Measurements from ENCODE around the gene CNOT2.

The CNOT2 gene

DNA sequence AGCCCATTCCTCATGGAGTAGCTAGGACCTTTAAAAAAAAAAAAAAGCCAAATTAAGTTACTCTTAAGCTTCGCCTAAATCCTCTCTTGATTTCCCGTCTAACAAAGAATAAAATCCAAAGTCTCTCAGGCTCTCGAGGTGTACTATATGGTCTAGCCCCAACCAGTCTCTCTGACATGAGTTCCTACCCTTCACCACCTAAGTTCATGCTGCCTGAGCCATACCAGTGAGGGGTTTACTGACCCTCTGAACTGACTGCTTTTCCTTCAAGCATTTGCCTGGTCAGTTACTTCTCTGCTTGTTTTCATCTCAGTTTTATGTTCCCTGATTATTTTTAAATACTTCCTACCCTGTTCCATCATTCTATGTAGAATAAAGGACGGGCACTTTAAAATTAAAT is 64.6 kb downstream of the CNOT2 start:
- no peak for DNase-seq

DNA sequence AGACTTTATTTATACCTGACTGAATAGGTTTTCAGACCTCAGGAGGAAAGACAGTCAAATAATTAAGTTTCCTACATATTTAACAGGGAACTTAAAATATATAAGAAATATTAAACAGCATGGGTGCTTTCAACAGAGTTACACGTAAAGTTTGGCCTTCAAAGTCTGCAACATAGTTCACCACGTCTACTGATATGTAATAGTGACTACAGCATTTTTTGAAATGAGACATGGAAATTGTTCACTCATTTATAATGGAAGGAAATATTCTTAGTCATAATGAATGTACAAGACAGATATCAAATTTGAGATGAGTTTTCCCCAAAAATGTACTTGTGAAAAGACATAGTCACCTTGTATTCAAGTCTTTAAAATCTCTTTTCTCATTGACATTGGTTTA is 66.1 kb downstream of the CNOT2 start:
- DNase-seq, result peak; percentile 1

DNA sequence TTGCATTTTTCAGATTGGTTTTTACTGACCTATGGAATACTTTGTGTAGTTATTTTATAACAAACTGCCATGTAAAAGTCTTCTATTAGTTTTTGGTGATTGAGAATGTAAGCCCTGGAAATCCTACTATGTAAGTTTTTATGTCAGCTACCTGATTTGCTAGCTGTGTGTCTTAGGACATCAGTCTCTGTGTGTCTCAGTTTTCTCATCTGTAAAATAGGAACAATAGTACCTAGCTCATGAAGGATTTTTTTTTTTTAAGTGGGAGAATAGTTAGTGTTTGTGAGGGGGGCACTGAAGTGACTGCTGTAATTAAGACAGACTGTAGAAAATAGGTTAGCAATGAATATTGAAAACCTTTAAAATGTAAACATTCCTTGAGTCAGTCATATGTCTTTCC is 70.9 kb downstream of the CNOT2 start:
- no peak for DNase-seq

DNA sequence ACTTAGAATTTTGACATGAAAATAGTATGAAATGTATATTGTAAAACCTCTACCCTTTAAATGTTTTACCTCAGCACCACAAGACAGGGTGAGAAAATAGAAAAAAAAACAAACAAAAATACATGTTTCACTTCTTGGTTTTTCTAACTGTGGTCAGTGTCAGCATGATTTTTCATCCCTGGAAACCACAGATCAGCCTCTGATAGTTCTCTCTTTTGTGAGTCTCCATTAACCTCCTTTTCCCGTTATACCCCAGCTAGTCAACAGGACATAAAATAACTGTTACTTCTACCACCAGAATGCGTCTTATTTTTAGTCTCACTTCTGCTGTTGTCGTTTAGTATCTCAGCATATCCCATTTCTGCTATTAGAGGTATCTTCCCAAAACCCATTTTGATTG is 74.5 kb downstream of the CNOT2 start:
- peak; percentile 59 for DNase-seq

DNA sequence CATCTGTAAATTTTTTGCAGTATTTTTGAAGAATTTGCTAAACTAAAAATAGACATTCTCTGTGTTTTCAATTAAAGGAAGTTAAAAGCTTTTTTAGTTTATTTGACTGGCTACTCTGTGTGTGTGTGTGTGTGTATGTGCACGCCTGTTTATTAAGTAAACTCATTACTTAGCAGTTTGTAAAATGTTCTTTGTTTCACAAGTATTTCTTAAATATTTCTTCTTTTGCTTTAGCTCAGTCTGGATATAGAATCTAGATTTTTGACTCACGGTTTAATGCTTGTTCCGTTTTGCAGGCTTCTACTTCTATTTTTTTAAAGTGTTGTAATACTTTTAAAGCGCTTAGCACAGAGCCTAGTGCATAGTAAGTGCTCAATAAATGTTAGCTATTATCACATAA is 76.4 kb downstream of the CNOT2 start:
- DNase-seq, result no peak

DNA sequence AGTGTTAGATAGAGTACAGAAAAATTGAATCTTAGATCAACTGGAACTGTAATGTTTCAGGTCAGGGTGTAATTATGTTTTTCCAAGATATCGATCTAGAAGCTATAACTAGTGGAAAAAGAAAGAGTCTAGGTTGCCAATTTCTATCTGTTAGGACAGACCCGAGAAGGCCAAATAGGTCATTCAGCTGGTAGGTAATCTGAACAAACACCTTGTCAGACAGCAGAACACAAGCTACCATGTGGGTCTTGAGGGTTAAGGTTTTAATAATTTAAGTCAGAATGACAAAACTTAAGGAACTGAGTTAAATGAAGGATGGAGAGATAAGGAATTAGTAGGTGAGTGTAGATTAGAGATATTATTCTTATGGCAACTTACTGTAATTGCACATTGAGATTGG is 78.0 kb downstream of the CNOT2 start:
- DNase-seq, result no peak

DNA sequence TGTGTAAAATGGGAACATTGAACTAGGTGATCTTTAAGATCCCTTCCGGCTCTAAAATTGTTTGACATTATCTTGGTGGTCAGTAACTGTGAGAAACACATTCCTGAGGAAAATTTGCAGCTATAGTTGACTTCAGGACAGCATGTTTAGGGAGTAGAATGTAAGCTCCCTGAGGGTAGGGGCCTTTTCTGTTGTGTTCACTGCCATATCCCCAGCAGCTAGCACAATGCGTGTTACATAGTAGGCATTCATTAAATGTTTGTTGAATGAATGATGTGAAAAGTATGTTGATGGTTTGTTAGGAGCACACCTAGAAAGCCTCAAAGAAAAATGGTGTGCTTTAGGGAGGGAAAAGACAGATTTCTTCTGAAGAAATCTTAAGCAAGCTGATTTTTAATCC is 84.3 kb downstream of the CNOT2 start:
- no peak for DNase-seq

DNA sequence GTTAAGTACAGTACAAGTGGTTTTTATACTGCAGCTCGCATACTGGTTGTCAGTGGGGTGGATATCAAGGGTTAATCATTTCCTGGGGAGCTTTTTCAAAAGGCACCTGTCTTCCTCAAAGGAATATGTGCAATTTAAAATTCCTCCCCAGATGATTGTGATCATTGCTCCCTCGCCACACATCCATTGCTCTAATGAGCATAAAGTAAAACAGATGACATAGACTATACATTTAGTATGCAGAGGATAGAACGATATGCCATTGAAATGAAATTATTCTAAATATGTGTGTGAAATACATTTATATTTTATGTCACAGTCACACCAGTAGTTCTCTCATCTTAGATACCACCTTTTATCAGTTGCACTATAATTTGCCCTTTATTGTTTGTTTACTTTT is 86.5 kb downstream of the CNOT2 start:
- DNase-seq, result no peak

DNA sequence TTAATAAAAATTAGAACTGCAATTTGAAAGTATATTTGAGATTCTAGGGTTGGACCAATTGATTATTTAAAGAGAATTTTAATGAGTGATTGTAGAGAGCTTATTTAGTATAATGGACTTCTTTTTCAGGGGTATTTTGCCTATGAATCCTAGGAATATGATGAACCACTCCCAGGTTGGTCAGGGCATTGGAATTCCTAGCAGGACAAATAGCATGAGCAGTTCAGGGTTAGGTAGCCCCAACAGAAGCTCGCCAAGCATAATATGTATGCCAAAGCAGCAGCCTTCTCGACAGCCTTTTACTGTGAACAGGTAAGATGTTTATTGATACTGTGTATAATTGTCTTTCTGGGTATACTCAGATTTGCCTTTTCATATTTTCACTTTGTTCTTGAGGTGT is 86.9 kb downstream of the CNOT2 start:
- no peak for DNase-seq

DNA sequence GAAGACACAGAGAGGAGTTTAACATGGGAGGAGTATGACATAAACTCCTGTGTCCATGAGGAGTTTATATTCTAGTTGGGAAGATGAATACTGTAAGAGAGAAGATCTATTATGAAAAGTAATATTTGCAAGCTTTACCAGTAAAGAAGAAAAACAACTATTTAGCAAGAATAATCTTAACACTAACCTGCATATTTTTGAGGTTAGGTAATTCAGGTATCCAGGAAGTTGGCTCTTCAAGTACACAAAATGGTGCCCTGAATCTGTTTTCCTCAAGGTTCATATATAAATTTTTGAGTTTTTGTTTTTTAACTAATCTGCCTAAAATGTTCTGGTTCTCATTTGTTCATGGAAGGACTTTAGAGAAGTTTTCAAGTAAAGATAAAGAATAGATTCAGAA is 89.0 kb downstream of the CNOT2 start:
- DNase-seq, result no peak

DNA sequence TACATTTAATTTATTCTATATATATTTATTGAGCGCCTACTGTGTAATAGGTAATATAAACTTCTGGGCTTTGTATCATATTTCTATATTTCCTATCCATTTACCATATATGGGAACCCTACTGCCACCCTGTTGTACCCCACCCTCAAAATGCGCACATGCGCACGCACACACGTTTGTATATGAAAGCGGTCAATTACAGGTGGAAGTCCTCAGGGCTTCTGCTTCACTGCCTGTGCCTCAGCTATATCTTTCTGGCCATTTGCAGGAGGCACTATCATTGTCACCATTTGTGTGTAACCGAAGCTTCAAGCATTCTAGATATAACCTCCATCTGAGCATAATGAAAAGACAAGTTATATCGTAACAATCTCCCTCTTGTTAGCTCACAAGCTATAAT is 91.5 kb downstream of the CNOT2 start:
- DNase-seq, result no peak

DNA sequence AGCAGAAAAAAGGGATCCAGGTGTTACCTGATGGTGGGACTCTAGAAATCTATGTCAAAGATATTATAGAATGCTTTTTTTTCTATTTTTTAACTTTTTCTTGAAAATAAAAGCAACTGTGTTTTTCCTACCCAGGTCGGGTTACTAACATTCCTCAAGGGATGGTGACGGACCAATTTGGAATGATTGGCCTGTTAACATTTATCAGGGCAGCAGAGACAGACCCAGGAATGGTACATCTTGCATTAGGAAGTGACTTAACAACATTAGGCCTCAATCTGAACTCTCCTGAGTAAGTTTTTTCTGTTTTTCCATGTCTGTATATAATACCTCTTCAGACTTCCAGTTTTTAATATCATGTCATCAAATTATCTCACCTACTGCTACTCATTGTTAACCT is 95.3 kb downstream of the CNOT2 start:
- no peak for DNase-seq

DNA sequence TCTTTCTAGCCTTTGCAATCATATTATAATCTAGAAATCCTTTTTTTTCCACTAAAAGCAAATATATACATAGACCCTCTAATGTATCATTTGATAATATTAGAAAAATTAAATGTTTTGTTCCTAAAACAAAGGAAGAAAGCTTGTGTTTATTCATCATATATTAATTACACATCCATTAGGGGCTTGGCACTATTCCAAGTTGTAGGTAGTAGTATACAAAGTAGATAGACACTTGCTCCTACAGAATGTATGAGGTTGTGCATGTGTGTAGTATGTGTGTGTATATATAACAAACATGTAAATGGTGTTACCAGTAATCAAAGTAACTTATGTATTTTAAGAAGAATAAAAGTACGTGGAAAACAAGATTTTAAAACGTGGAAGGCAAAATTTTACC is 107.8 kb downstream of the CNOT2 start:
- no peak for DNase-seq

DNA sequence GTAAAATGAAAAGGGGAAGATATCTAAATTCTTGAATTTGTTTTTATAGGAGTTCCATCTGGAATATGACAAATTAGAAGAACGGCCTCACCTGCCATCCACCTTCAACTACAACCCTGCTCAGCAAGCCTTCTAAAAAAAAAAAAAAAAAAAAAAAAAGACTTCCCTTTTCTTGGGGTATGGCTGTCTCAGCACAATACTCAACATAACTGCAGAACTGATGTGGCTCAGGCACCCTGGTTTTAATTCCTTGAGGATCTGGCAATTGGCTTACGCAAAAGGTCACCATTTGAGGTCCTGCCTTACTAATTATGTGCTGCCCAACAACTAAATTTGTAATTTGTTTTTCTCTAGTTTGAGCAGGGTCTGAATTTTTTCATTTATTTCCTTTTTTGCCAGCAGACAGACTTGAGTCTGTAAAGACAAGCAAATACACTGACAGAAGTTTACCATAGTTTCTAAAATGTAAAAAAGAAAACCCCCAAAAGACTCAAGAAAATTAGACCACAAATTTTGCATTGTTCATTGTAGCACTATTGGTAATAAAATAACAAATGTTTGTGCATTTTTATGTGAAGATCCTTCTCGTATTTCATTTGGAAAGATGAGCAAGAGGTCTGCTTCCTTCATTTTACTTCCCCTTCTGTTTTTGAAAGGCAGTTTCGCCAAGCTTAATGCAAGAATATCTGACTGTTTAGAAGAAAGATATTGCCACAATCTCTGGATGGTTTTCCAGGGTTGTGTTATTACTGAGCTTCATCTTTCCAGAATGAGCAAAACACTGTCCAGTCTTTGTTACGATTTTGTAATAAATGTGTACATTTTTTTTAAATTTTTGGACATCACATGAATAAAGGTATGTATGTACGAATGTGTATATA is 110.8 kb downstream of the CNOT2 start:
- DNase-seq, result no peak

DNA sequence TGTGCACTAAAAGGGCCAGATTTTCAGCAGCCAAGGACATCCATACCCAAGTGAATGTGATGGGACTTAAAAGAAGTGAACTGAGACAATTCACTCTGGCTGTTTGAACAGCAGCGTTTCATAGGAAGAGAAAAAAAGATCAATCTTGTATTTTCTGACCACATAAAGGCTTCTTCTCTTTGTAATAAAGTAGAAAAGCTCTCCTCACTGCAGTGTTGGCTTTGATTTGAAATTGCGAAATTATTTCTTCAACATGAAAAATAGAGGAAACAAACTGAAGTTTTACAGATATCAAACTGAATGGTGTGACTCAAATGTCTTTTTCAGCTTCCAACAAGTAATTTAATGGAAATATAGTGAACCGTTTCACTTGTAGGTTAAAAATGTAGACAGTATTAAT is 111.6 kb downstream of the CNOT2 start:
- DNase-seq, result no peak

DNA sequence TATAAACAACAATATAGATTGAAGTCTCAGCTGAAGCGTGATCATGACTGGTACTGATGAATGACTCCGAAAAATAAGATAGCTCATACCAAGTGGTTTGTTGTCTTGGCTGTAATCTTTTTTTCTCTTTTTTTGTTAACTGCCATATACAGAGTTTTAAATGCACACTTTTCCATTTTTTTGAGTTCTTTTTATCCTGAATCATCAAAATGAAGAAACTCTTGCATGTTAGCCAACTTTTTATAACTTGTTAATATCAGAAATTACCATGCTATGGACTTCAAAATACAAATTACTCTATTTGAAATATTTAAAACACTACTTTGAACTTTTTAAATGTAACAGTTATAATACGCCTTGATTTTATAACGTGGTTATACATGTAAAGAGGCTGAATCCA is 112.7 kb downstream of the CNOT2 start:
- no peak for DNase-seq

DNA sequence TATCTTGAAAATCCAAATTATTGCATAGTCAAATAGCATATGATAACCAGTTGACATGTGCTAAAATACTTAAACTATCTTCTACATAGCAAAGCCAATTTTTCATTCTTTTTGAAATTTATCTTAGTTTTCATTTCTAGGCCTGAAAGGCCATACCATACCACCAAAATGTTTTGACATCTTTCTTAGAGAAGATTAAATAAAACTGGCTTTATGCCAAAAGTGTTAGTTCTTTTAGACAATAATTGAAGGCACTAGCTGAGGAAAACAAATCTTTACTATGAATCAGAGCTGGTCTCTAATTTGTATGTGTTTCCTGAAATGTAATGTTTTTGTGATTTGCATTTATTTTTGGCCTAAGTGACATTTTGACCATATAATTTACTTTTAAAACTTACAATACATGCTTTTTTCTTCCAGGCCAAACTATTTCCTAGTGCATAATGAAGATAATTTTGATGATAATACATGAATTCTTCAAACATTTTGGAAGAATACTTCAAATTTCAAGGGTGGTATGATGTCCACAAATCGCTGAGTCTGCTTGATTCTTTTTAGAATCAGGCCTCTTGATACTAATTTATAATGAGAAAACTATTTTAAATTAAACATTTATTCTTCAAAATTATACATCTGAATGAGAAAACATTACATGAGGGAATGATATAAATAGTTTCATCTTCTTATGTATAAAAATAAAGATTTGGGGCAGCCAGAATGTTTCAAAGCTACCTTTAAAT is 116.4 kb downstream of the CNOT2 start:
- no peak for DNase-seq

DNA sequence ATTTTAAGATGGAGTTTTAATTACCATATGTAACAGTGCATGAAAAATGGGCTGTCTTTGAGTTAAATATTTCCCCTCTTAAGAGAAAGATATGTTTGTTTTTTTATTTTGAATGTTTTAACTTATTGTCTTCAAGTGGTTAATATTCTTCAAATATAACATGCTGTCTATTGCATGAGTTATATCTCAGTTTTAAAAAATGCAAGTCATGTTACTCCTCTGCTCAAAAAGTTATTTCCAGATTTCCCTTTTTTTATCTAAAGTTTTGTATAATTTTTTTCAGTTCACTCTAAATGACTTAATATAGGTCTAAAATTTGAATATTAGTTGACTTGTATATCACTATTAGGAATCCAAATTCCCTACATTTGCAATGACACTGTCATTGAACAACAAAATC is 117.0 kb downstream of the CNOT2 start:
- DNase-seq, result no peak

DNA sequence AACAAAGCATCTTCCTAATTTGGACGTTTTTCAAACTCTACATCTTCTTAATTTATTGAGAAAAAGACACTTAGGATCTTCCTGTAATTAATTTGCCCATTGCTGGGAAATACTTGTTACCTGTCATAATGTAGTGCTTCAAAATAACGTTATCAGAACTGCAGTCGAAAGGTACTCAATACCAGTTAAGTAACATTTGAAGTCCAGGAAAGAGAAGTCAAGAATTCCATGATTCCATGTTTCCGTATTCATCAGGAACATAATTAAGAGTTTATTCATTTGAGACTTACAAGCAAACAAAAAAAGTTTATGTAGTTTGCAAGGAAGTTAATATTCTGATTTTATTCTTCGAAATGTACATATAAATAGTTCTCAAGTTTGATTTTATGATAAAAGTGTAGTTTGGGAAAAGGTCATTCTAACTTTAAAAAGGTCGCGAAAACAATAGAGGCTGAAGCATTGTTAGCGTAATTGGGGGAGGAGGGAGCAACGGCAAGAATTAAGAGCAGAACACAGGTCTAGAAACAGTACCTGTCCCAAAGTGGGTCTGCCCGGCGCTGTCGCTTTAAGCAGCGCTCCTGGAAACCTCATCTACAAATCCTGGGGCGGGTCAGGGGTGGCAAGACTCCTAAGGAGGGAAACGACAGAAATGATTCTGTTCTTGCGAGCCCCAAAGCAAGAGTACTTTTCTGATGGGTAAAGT is 121.6 kb downstream of the CNOT2 start:
- peak; percentile 2 for DNase-seq

DNA sequence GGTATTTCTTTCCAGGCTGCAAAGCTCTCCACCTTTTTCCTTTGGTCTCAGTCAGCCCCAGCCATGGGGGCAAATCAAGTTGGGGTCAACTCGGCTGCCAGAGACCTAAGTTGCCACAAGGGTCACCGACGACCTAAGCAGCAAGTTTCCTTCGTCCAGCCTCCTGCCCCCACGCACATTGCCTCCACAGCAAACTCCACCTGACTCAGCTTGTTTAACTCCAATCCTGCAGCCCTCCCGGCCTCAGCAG is 122.1 kb downstream of the CNOT2 start:
- no peak for DNase-seq

DNA sequence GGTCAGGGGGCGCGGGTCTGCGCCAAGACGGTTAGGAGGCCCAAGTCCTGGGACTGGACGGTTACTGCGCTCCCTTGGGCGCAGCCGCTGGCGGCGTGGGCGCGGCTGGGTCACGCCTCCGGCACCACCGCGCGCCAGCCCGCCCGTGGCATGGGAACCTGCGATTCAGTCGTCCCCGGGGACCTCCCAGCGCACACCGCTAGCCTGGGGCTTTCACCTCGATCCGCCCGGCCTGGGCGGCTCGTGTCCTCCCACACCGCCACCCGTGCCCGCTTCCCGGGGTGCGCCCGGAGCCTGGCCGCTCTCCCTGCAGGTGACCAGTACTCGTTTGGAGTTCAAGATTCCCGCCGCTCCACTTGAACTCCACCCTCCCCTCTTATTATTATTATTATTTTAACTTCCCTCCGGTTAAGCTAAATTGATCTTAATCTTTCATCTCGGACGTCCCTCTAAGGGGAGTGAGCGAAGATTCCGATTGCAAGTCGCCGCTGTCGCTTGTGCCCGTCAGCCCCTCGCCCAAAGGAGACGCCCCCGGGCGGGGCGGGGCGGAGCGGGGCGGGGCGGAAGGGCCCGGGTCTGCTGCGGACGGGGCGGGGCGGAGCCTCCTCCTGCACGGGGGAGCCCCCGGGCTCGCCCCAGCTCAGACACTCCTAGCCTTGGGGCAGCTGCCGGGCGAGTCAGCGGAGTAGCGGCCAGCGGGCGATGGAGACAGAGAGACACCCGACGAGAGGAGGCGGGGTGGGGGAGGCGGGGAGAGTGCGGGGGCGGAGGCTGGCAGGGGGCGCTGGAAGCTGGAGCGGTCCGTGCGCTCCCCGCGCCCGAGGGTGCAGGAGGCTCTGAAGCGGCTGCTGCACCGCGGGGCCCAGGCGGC is 122.7 kb downstream of the CNOT2 start, which contains the start of gene KCNMB4:
Gene KCNMB4 (plus strand): TSS at position 643 of the 871 bp plus-strand sequence. CDS start 445 bp downstream, outside the sequence.
- peak; percentile 70 for DNase-seq

DNA sequence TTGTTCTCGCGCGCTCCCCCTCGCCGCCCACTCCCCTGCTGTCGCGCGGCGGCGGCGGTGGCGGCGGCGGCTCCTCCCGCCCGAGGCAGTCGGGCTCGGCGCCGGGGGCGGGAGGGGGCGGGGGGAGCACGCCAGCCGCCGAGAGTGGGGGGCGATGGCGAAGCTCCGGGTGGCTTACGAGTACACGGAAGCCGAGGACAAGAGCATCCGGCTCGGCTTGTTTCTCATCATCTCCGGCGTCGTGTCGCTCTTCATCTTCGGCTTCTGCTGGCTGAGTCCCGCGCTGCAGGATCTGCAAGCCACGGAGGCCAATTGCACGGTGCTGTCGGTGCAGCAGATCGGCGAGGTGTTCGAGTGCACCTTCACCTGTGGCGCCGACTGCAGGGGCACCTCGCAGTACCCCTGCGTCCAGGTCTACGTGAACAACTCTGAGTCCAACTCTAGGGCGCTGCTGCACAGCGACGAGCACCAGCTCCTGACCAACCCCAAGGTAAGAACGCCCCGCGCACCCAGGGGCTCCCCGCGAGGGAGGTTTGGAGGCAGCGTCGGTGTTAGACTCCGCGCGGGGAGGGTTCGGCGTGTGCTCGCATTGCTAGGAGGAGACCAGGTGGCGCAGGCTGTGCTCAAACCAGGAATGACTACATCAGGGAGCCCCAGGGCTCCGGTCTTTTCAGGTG is 123.5 kb downstream of the CNOT2 start:
- DNase-seq, result peak; percentile 46

Data from activated CD4-positive, alpha-beta T cell treated with anti-CD3 and anti-CD28 coated beads, Interleukin-10, Interleukin-2, amounts not matched to agents 100 ng/mL and 50 ng/mL, durations not matched to agents 16 hours and 8 hours (primary cell).